GM12891 (cell line): ENCODE measurements around the gene ADPRM.

Source experiments
- POLR2A ChIP-seq: IDR thresholded peaks from 2 replicates; pipeline ENCODE4 v1.6.1; 2011; ENCODE audit warnings: low read depth, low read length, control low read depth
- POLR2AphosphoS5 ChIP-seq: IDR thresholded peaks from 2 replicates; pipeline ENCODE4 v1.6.1; 2011; ENCODE audit warnings: low read depth, low read length, control low read depth
- TAF1 ChIP-seq: IDR thresholded peaks from 2 replicates; pipeline ENCODE4 v1.6.1; 2011; ENCODE audit warnings: low read depth, low read length, control low read depth

DNA sequence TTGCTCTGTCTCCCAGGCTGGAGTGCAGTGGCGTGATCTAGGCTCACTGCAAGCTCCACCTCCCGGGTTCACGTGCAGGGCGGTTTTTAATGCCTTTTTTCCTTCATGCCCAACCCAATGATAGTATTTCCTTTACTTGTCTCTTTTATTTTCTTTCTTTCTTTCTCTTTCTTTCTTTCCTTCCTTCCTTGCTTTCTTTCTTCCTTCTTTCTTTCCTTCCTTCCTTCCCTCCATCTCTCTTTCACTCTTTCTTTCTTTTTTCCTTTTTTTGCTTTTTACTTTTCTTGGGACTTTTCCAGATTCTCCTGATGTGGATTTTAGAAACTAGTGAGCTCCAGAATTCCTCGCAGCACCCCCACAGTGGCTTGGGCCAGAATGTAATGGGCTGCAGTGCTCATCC, 43.4 kb upstream of the ADPRM start:
- TF ChIP-seq TAF1 (no peak), POLR2A (no peak), POLR2AphosphoS5 (no peak)
